K562 (cell line): ENCODE results near the gene DOK3. TPM values are rescaled to one million over a fixed set of nuclear protein-coding genes. Genes with fewer than 3 reads are reported as not detected.

Experiments used
- ATAC-seq: fragments of 200-7000 bp; cut with Tn5 transposase; 3 replicates; pipeline ENCODE4 v1.9.1; 2020; ENCODE audit warnings: moderate library complexity
- BruUV-seq: library from RNA; stranded (reverse); fragments of 400-500 nt; replicated peaks from 2 replicates; lab custom pipeline; 2021; lab: Mats Ljungman, UMichigan
- CTCF ChIA-PET: fragments of 300-600 bp; formaldehyde crosslinking; extraction: SDS; loops from one replicate; lab custom pipeline; 2021; ENCODE audit warnings: low intra/inter-chr PET ratio; lab: Yijun Ruan, JAX
- POLR2A ChIA-PET: fragments of 300-600, 350-650 bp; sonication (Branson Sonifier 250); formaldehyde crosslinking; extraction: SDS; loops from one replicate; lab custom pipeline; 2021; ENCODE audit warnings: antibody characterized with exemption, inconsistent platforms; lab: Yijun Ruan, JAX
- DNase-seq, 4 experiments: peaks; one replicate each; pipeline versions ENCODE4 v3.0.0 to v3.0.0-alpha.2; 2011 to 2018; ENCODE audit warnings: low spot score in 3 of 4, mixed read lengths in 3 of 4; ENCODE audit errors: extremely low read depth in 1 of 4
- FAIRE-seq: peaks from 2 replicates; lab custom pipeline; 2011; peaks lifted over from hg19 to GRCh38; lab: Jason Lieb, UNC
- H2AFZ ChIP-seq: 2 replicates; pipeline ENCODE4 v1.6.0; 2011; ENCODE audit warnings: low read depth, low read length, control low read depth, inconsistent platforms
- H3K27ac ChIP-seq: fragments of 200-600 bp; 3 replicates; pipeline ENCODE4 v1.8.0; 2011; ENCODE audit warnings: low read depth, mild to moderate bottlenecking, control low read depth, inconsistent platforms, low read length, moderate library complexity, mixed read lengths; ENCODE audit errors: extremely low read depth
- H3K27me3 ChIP-seq, 2 experiments: fragments of 300-600 bp in 1 of 2; 2 replicates in 1 of 2; 3 replicates in 1 of 2; pipeline versions ENCODE4 v1.6.0 to v1.8.0; 2011; ENCODE audit warnings: inconsistent platforms in 2 of 2, low read length in 2 of 2, mild to moderate bottlenecking in 1 of 2, mixed read lengths in 1 of 2, moderate library complexity in 1 of 2; ENCODE audit not compliant: control insufficient read depth in 2 of 2, insufficient read depth in 2 of 2
- H3K36me3 ChIP-seq: fragments of 300-600 bp; 3 replicates; pipeline ENCODE4 v1.8.0; 2011; ENCODE audit warnings: mild to moderate bottlenecking, low read length, inconsistent platforms; ENCODE audit not compliant: control insufficient read depth, insufficient read depth
- H3K4me1 ChIP-seq, 2 experiments: fragments of 200-600 bp in 1 of 2; replicated peaks in 1 of 2; 2 replicates in 1 of 2; 3 replicates in 1 of 2; pipeline versions ENCODE4 v1.5.1 to v1.8.0; 2011; ENCODE audit warnings: inconsistent platforms in 2 of 2, low read length in 2 of 2, mild to moderate bottlenecking in 1 of 2, mixed read lengths in 1 of 2, moderate library complexity in 1 of 2; ENCODE audit not compliant: control insufficient read depth in 2 of 2, insufficient read depth in 2 of 2
- H3K4me2 ChIP-seq: 2 replicates; pipeline ENCODE4 v1.6.1; 2011; ENCODE audit warnings: low read length, control low read depth, inconsistent platforms, mixed read lengths; ENCODE audit not compliant: insufficient read depth
- H3K4me3 ChIP-seq: fragments of 200-600 bp; sonication (generic), shearing (Covaris generic); 2 replicates; pipeline ENCODE4 v1.5.1; 2016; ENCODE audit warnings: control low read depth, inconsistent platforms
- H3K79me2 ChIP-seq: fragments of 200-600 bp; 3 replicates; pipeline ENCODE4 v1.8.0; 2011; ENCODE audit warnings: low read length, inconsistent platforms; ENCODE audit not compliant: control insufficient read depth, insufficient read depth
- H3K9ac ChIP-seq, 2 experiments: 2 replicates each; pipeline versions ENCODE4 v1.6.0 to v1.6.1; 2011; ENCODE audit warnings: low read depth in 2 of 2, low read length in 2 of 2, control low read depth in 1 of 2, inconsistent platforms in 1 of 2, mild to moderate bottlenecking in 1 of 2, mixed read lengths in 1 of 2; ENCODE audit not compliant: insufficient read depth in 1 of 2
- H3K9me1 ChIP-seq: one replicate; pipeline ENCODE4 v1.6.0; 2011; ENCODE audit warnings: inconsistent platforms, mild to moderate bottlenecking, low read length, moderate library complexity; ENCODE audit not compliant: control insufficient read depth, insufficient read depth
- H3K9me3 ChIP-seq: replicated peaks from 2 replicates; pipeline ENCODE4 v1.5.1; 2011; ENCODE audit warnings: low read depth, low read length, inconsistent platforms; ENCODE audit not compliant: control insufficient read depth, insufficient read depth
- H4K20me1 ChIP-seq: replicated peaks from 2 replicates; pipeline ENCODE4 v1.6.1; 2011; ENCODE audit warnings: low read length, inconsistent platforms, mixed read lengths; ENCODE audit not compliant: control insufficient read depth, insufficient read depth
- BRD9 ChIP-seq: fragments of 450-650 bp; IDR thresholded peaks from 2 replicates; pipeline ENCODE4 v1.6.1; 2018; ENCODE audit warnings: low read depth; ENCODE audit not compliant: partially characterized antibody
- CSDE1 ChIP-seq, 2 experiments: fragments of 450-650 bp; IDR thresholded peaks; 2 replicates each; pipeline ENCODE4 v1.6.1; 2016; ENCODE audit warnings: mild to moderate bottlenecking in 1 of 2
- EHMT2 ChIP-seq: fragments of 450-650 bp; IDR thresholded peaks from 2 replicates; pipeline ENCODE4 v1.6.1; 2018; ENCODE audit warnings: antibody characterized with exemption
- ETS2 ChIP-seq: IDR thresholded peaks from 2 replicates; pipeline ENCODE4 v1.6.1; 2016; ENCODE audit warnings: borderline replicate concordance, missing genetic modification characterization, mild to moderate bottlenecking, moderate library complexity, missing compliant biosample characterization; ENCODE audit not compliant: poor library complexity, severe bottlenecking
- GABPB1 ChIP-seq: sonication (generic); formaldehyde crosslinking; IDR thresholded peaks from 2 replicates; pipeline ENCODE4 v1.8.0; 2022; ENCODE audit warnings: mild to moderate bottlenecking, missing genetic modification reagents
- HDAC3 ChIP-seq: fragments of 450-650 bp; IDR thresholded peaks from 2 replicates; pipeline ENCODE4 v1.6.1; 2018; ENCODE audit warnings: borderline replicate concordance, mild to moderate bottlenecking, moderate library complexity; ENCODE audit not compliant: partially characterized antibody
- HNRNPUL1 ChIP-seq: fragments of 200-400 bp; formaldehyde crosslinking; IDR thresholded peaks from 2 replicates; pipeline ENCODE4 v1.6.1; 2017; ENCODE audit warnings: low read length
- KLF1 ChIP-seq: fragments of 450-650 bp; IDR thresholded peaks from 2 replicates; pipeline ENCODE4 v1.6.1; 2016; ENCODE audit warnings: missing genetic modification characterization, missing compliant biosample characterization
- POLR2G ChIP-seq: fragments of 200-400 bp; formaldehyde crosslinking; IDR thresholded peaks from 2 replicates; pipeline ENCODE4 v1.6.1; 2017; ENCODE audit warnings: low read depth, mild to moderate bottlenecking, antibody characterized with exemption, low read length, moderate library complexity
- PURB ChIP-seq: sonication (generic); formaldehyde crosslinking; IDR thresholded peaks from 2 replicates; pipeline ENCODE4 v1.9.0; 2021; ENCODE audit warnings: low read depth, mild to moderate bottlenecking, missing genetic modification reagents
- RBBP5 ChIP-seq: fragments of 200-600 bp; sonication (generic); IDR thresholded peaks from 2 replicates; pipeline ENCODE4 v1.6.1; 2012; ENCODE audit warnings: borderline replicate concordance, mild to moderate bottlenecking, low read length, control low read depth, inconsistent platforms; ENCODE audit not compliant: insufficient read depth, poor library complexity, severe bottlenecking
- RBM14 ChIP-seq: fragments of 200-400 bp; formaldehyde crosslinking; IDR thresholded peaks from 2 replicates; pipeline ENCODE4 v1.6.1; 2018; ENCODE audit warnings: low read depth, mild to moderate bottlenecking, low read length, moderate library complexity, borderline replicate concordance; ENCODE audit not compliant: insufficient read depth
- RBM22 ChIP-seq: fragments of 200-400 bp; formaldehyde crosslinking; IDR thresholded peaks from 2 replicates; pipeline ENCODE4 v1.6.1; 2018; ENCODE audit warnings: low read length, low read depth; ENCODE audit not compliant: poor library complexity, severe bottlenecking
- RBM25 ChIP-seq: fragments of 200-400 bp; formaldehyde crosslinking; IDR thresholded peaks from 2 replicates; pipeline ENCODE4 v1.6.1; 2018; ENCODE audit warnings: low read length, low read depth, moderate library complexity; ENCODE audit not compliant: severe bottlenecking
- TSC22D4 ChIP-seq: fragments of 450-650 bp; IDR thresholded peaks from 2 replicates; pipeline ENCODE4 v1.6.1; 2016; ENCODE audit warnings: missing genetic modification characterization, missing biosample characterization, control low read depth
- ZNF232 ChIP-seq: sonication (generic); formaldehyde crosslinking; IDR thresholded peaks from 2 replicates; pipeline ENCODE4 v1.8.0; 2022; ENCODE audit warnings: mild to moderate bottlenecking, missing genetic modification reagents
- ZNF551 ChIP-seq: fragments of 250-450 bp; sonication (Bioruptor Pico); IDR thresholded peaks from 2 replicates; pipeline ENCODE4 v1.5.0; 2021; ENCODE audit warnings: mild to moderate bottlenecking, moderate library complexity
- WGBS: fragments of 100-300 bp; shearing (Covaris generic); methylation state at CpG from one replicate; pipeline ENCODE4 v1.1.6; 2016; ENCODE audit warnings: low coverage, mixed read lengths; ENCODE audit not compliant: insufficient coverage; ENCODE audit errors: missing lambda C conversion rate; 5-methylcytosine and 5-hydroxymethylcytosine counted together
- in situ Hi-C: fragments of 300-500 bp; cut with MboI; formaldehyde crosslinking; loops from 4 replicates; pipeline ENCODE4 v1.15.0; 2018; ENCODE audit warnings: inconsistent platforms, mixed read lengths
- intact Hi-C: fragments of 100-400 bp; cut with micrococcal nuclease; formaldehyde crosslinking; loops from 2 replicates; pipeline ENCODE4 v1.14.2; 2022
- polyA plus RNA-seq, 8 experiments: library from polyadenylated mRNA; depleted of rRNA in 4 of 8; stranded (reverse) in 5 of 8; unstranded in 3 of 8; fragments of >200 nt; fragmentation: Nextera tagmentation in 2 of 8; fragmentation: Illumina TruSeq in 1 of 8; extraction: Ambion mirVana in 2 of 8; extraction: Trizol in 1 of 8; gene quantifications; 2 replicates each; pipeline versions ENCODE4 v1.2.1 to v1.2.3, GENCODE V29; 2011 to 2014; ENCODE audit warnings: inconsistent platforms in 1 of 8, missing spikeins in 1 of 8
- total RNA-seq, 7 experiments: library from RNA; depleted of rRNA in 6 of 7; stranded (reverse); fragments of >200 nt in 6 of 7; fragmentation: Illumina TruSeq in 2 of 7; extraction: Trizol in 2 of 7; gene quantifications; 2 replicates each; pipeline versions ENCODE4 v1.2.1 to v1.2.3, GENCODE V29; 2011 to 2021; ENCODE audit warnings: low replicate concordance in 1 of 7
- TF ChIP-seq, protein P1 (sequence below), 2 experiments: IDR thresholded peaks; 2 replicates each; pipeline ENCODE4 v1.6.1; 2012; ENCODE audit warnings: improper control_type of control experiment in 2 of 2, low read depth in 2 of 2, low read length in 2 of 2, borderline replicate concordance in 1 of 2
- TF ChIP-seq, protein P2 (sequence below): sonication (generic); formaldehyde crosslinking; IDR thresholded peaks from 2 replicates; pipeline ENCODE4 v1.5.0; 2020; ENCODE audit warnings: missing genetic modification reagents

The DOK3 gene
- total and polyA plus RNA-seq, 9 of the 15 experiments (the other 6 are each of a cell fraction or from before 2014, with no cell fraction given): 1.3 to 23.0 (median 8.0) TPM

- DNase-seq (no peak), FAIRE-seq (no peak), ATAC-seq (no peak)
- Histone ChIP-seq H4K20me1 (peaks cover 3% of the 10 kb centered on the region; the same call in 1 of the 2 replicates), H3K9me1 (no peaks in the 10 kb centered on the region), H3K4me3 (no peak overlapping the region), H3K27ac (no peak overlapping the region), H3K4me2 (no peak overlapping the region), H3K9me3 (no peaks in the 10 kb centered on the region), H3K36me3 (peaks cover 84% of the 10 kb centered on the region; the same call in 2 of the 3 replicates), H2AFZ (no peak overlapping the region), H3K79me2 (peaks cover 27% of the 10 kb centered on the region), H3K27me3 (no peaks in the 10 kb centered on the region), H3K9ac (peak overlapping the region in 1 of 2 experiments; percentile 58; a peak in 2 of 4 replicates), H3K4me1 (peaks cover 29 to 69% of the 10 kb centered on the region in 2 experiments)
- CTCF ChIA-PET: interaction anchor here (1.1 to 2.2 kb wide), 2 partner anchors 10 to 34 kb away, joined by 4 to 19 read pairs; no protein-coding TSS in a partner anchor
- BruUV-seq: no TSS peak
- WGBS: 89% methylated on average over 12 of the region's 15 CpGs
- TF ChIP-seq HNRNPUL1: no peak
- TF ChIP-seq POLR2G: no peak
- no peak for TF ChIP-seq BRD9
- no peak for TF ChIP-seq RBM22
- TF ChIP-seq, protein P1, sequence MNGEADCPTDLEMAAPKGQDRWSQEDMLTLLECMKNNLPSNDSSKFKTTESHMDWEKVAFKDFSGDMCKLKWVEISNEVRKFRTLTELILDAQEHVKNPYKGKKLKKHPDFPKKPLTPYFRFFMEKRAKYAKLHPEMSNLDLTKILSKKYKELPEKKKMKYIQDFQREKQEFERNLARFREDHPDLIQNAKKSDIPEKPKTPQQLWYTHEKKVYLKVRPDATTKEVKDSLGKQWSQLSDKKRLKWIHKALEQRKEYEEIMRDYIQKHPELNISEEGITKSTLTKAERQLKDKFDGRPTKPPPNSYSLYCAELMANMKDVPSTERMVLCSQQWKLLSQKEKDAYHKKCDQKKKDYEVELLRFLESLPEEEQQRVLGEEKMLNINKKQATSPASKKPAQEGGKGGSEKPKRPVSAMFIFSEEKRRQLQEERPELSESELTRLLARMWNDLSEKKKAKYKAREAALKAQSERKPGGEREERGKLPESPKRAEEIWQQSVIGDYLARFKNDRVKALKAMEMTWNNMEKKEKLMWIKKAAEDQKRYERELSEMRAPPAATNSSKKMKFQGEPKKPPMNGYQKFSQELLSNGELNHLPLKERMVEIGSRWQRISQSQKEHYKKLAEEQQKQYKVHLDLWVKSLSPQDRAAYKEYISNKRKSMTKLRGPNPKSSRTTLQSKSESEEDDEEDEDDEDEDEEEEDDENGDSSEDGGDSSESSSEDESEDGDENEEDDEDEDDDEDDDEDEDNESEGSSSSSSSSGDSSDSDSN (IDR thresholded peaks at IDR 0.05; ENCODE audit: borderline replicate concordance in 1 of 2, low read depth in 2 of 2, low read length in 2 of 2): no peak
- TF ChIP-seq TSC22D4 (tag): no peak
- TF ChIP-seq, protein P2, sequence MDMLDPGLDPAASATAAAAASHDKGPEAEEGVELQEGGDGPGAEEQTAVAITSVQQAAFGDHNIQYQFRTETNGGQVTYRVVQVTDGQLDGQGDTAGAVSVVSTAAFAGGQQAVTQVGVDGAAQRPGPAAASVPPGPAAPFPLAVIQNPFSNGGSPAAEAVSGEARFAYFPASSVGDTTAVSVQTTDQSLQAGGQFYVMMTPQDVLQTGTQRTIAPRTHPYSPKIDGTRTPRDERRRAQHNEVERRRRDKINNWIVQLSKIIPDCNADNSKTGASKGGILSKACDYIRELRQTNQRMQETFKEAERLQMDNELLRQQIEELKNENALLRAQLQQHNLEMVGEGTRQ (CRISPR knock-in tag): no peak
- TF ChIP-seq ZNF232: no peak
- TF ChIP-seq HDAC3: no peak
- no peak for TF ChIP-seq CSDE1 (IDR thresholded peaks at IDR 0.05)
- TF ChIP-seq RBM25: no peak
- TF ChIP-seq RBBP5: no peak
- no peak for TF ChIP-seq ETS2 (tag)
- no peak for TF ChIP-seq KLF1 (tag)
- TF ChIP-seq RBM14: no peak
- no peak for TF ChIP-seq GABPB1 (CRISPR knock-in tag)
- no peak for TF ChIP-seq ZNF551 (CRISPR knock-in tag)
- no peak for TF ChIP-seq PURB
- no peak for TF ChIP-seq EHMT2
- intact Hi-C loops (no loop called here), in situ Hi-C loops (no loop called here)
- POLR2A ChIA-PET: interaction anchor here (0.7 to 3.4 kb wide), 4 partner anchors 12 to 76 kb away, joined by 3 to 30 read pairs (median 5); partner anchors contain the start of gene DBN1
These were observed 19.2 kb downstream of the DOK3 start for GRCh38 chr5:177490311-177490991.
